Kidney (tissue), 14 donors: ENCODE measurements around the gene RRP1. TPM values are rescaled to one million over a fixed set of nuclear protein-coding genes. Genes with fewer than 3 reads are reported as not detected.

Experiments
- DNase-seq, 5 donors: peaks; one replicate each; pipeline ENCODE4 v3.0.0-alpha.2; 2013 to 2020
- FAIRE-seq: peaks from 2 replicates; lab custom pipeline; 2012; peaks lifted over from hg19 to GRCh38; lab: Jason Lieb, UNC
- H3K27ac ChIP-seq, 2 donors: one replicate each; pipeline ENCODE4 v1.7.0; 2013; ENCODE audit warnings: low read depth in 2 of 2, low read length in 2 of 2, inconsistent platforms in 1 of 2
- H3K27me3 ChIP-seq: one replicate; pipeline ENCODE4 v1.7.1; 2013; ENCODE audit warnings: low read length, inconsistent platforms; ENCODE audit not compliant: control insufficient read depth, insufficient read depth
- H3K36me3 ChIP-seq, 3 donors: one replicate each; pipeline versions ENCODE4 v1.7.0 to v1.7.1; 2013; ENCODE audit warnings: low read length in 3 of 3, control low read depth in 1 of 3, inconsistent platforms in 1 of 3; ENCODE audit not compliant: insufficient read depth in 3 of 3, control insufficient read depth in 2 of 3
- H3K4me1 ChIP-seq, 3 donors: one replicate each; pipeline versions ENCODE4 v1.7.0 to v1.7.1; 2013; ENCODE audit warnings: low read length in 3 of 3, inconsistent platforms in 1 of 3, low read depth in 1 of 3; ENCODE audit not compliant: control insufficient read depth in 2 of 3, insufficient read depth in 2 of 3
- H3K4me3 ChIP-seq, 3 donors: one replicate each; pipeline versions ENCODE4 v1.7.0 to v1.8.1; 2013; ENCODE audit warnings: low read length in 3 of 3, control low read depth in 1 of 3, inconsistent platforms in 1 of 3
- H3K9ac ChIP-seq, 3 donors: one replicate each; pipeline versions ENCODE4 v1.7.0 to v1.7.1; 2013; ENCODE audit warnings: low read length in 3 of 3, control low read depth in 1 of 3, inconsistent platforms in 1 of 3
- H3K9me3 ChIP-seq, 3 donors: one replicate each; pipeline versions ENCODE4 v1.7.0 to v1.7.1; 2013; ENCODE audit warnings: low read length in 3 of 3, control low read depth in 1 of 3, inconsistent platforms in 1 of 3; ENCODE audit not compliant: control insufficient read depth in 2 of 3, insufficient read depth in 1 of 3
- CTCF ChIP-seq: IDR thresholded peaks from 3 replicates; pipeline ENCODE4 v1.5.1; 2012; ENCODE audit warnings: mild to moderate bottlenecking, moderate library complexity, borderline replicate concordance; ENCODE audit not compliant: insufficient read depth; ENCODE audit errors: extremely low read depth
- intact Hi-C: fragments of 100-400 bp; cut with DNase I; formaldehyde crosslinking; loops from one replicate; pipeline ENCODE4 v1.11.1; 2022
- polyA plus RNA-seq: library from polyadenylated mRNA; stranded (reverse); fragments of 350-450 nt; fragmentation: Illumina TruSeq; extraction: RNeasy Lipid Tissue Mini Kit (QIAGEN cat#74804); gene quantifications from one replicate; pipeline ENCODE4 v1.2.3, GENCODE V29; 2014; ENCODE audit warnings: low read depth, low replicate concordance; ENCODE audit not compliant: insufficient read depth
- total RNA-seq: library from RNA; stranded (reverse); fragmentation: NEBNext Ultra II Directional; extraction: Animal tissue kit (Norgen Biotek cat#: 25700); gene quantifications from one replicate; pipeline ENCODE4 v1.2.1, GENCODE V29; 2021
- donor health status: control.
- donor health status: control.
- donor health status: control.
- donor health status: control.
- donor health status: control.
- donor health status: DM: yes; HTN: yes; CAD: no.
- donor health status: Normal renal cell carcinoma (clear cell type).

The RRP1 gene
- total and polyA plus RNA-seq, 2 donors from 2014 or later = 12.9 to 18.7 TPM

GRCh38 chr21:43753439-43753799 lies 36.0 kb upstream of the RRP1 start:
- intact Hi-C loops = no loop called here
- no peaks in the 10 kb centered on the region for H3K4me1 ChIP-seq
- no peak overlapping the region for H3K9ac ChIP-seq
- peaks cover 5 to 62% (median 18%) of the 10 kb centered on the region in 3 donors for H3K36me3 ChIP-seq
- H3K9me3 ChIP-seq = no peaks in the 10 kb centered on the region
- no peak for TF ChIP-seq CTCF
- FAIRE-seq (no peak), DNase-seq (no peak)
- no peak overlapping the region for H3K27ac ChIP-seq
- no peak overlapping the region for H3K4me3 ChIP-seq
- no peaks in the 10 kb centered on the region for H3K27me3 ChIP-seq

GRCh38 chr21:43754948-43755781 lies 34.2 kb upstream of the RRP1 start:
- H3K36me3 ChIP-seq = peaks cover 5 to 64% (median 20%) of the 10 kb centered on the region in 3 donors
- no peaks in the 10 kb centered on the region for H3K4me1 ChIP-seq
- H3K27ac ChIP-seq = no peak overlapping the region
- no peak overlapping the region for H3K9ac ChIP-seq
- intact Hi-C loops = no loop called here
- H3K27me3 ChIP-seq = no peaks in the 10 kb centered on the region
- DNase-seq = peak in 1 of 5 donors; percentile 31
- no peak overlapping the region for H3K4me3 ChIP-seq
- TF ChIP-seq CTCF = no peak
- no peaks in the 10 kb centered on the region for H3K9me3 ChIP-seq
- FAIRE-seq = no peak

- no peak overlapping the region for H3K4me3 ChIP-seq
- no peaks in the 10 kb centered on the region for H3K9me3 ChIP-seq
- FAIRE-seq = no peak
- no peak for DNase-seq
- intact Hi-C loops = no loop called here
- no peak for TF ChIP-seq CTCF
- no peak overlapping the region for H3K27ac ChIP-seq
- H3K4me1 ChIP-seq = no peaks in the 10 kb centered on the region
- H3K36me3 ChIP-seq = peaks cover 2 to 55% (median 19%) of the 10 kb centered on the region in 3 donors
- H3K27me3 ChIP-seq = no peaks in the 10 kb centered on the region
- no peak overlapping the region for H3K9ac ChIP-seq
Observed at GRCh38 chr21:43755820-43756594, 33.4 kb upstream of the RRP1 start.
